Ovary (tissue), 3 donors: ENCODE measurements around the gene MEG3.

Experiments used
- EP300 ChIP-seq: sonication (generic); formaldehyde crosslinking; IDR thresholded peaks from one replicate; pipeline ENCODE4 v1.6.1; 2017; ENCODE audit warnings: antibody characterized with exemption
- POLR2A ChIP-seq: fragments of 450-650 bp; IDR thresholded peaks from one replicate; pipeline ENCODE4 v1.6.1; 2017; ENCODE audit warnings: antibody characterized with exemption, mild to moderate bottlenecking, moderate library complexity
- TF ChIP-seq, protein P1 (sequence below), 3 donors: fragments of 450-650 bp in 2 of 3; fragments of 200-600 bp in 1 of 3; IDR thresholded peaks; one replicate each; pipeline versions ENCODE4 v1.5.1 to v1.8.0; 2016 to 2022; ENCODE audit warnings: antibody characterized with exemption in 3 of 3, mild to moderate bottlenecking in 1 of 3
- donor health status: DM: no; HTN: no; CAD: no.

DNA sequence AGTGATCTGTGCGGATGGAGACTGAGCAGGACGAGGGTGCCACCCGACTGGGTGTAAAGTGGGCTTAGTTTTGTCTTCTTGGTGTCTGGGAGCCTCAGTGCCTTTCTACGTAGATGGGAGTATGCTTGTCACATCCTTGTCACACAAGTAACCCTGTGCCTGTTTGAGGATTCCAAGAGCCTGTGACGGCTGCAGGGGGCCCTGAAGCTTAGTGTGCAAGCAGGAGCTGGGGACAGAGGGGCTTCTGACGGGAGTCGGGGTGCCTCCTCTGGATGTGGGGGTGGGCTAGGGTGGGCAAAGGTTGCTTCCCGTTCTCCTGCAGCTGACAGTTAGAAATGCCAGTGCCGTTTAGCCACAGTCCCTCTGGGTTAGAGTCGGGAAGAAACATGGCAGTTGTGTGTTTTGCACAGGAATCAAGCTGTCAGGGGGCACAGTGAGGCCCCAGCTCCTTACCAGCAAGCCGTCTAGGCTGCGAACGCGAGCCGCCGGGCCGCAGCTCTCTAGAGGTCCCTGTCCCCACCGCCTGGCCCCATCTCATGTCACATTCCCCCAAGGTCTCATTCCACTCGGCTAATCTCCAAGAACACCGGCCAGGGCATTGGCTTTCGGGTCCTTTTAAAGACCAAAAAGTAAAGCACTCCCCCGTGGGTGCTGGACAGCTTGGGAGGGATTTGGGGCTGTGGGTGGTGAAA lies 70.6 kb downstream of the MEG3 start:
- TF ChIP-seq POLR2A (no peak), EP300 (no peak)
- TF ChIP-seq, protein P1, sequence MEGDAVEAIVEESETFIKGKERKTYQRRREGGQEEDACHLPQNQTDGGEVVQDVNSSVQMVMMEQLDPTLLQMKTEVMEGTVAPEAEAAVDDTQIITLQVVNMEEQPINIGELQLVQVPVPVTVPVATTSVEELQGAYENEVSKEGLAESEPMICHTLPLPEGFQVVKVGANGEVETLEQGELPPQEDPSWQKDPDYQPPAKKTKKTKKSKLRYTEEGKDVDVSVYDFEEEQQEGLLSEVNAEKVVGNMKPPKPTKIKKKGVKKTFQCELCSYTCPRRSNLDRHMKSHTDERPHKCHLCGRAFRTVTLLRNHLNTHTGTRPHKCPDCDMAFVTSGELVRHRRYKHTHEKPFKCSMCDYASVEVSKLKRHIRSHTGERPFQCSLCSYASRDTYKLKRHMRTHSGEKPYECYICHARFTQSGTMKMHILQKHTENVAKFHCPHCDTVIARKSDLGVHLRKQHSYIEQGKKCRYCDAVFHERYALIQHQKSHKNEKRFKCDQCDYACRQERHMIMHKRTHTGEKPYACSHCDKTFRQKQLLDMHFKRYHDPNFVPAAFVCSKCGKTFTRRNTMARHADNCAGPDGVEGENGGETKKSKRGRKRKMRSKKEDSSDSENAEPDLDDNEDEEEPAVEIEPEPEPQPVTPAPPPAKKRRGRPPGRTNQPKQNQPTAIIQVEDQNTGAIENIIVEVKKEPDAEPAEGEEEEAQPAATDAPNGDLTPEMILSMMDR (IDR thresholded peaks at IDR 0.05): no peak
